Right cardiac atrium (tissue), 5 donors: Measurements from ENCODE around the gene PTPN3. TPM values are rescaled to one million over a fixed set of nuclear protein-coding genes. Genes with fewer than 3 reads are reported as not detected.
A peak's percentile ranks its signal among the peaks of the same experiment; 100 is the strongest.

Experiments used
- ATAC-seq, 2 donors: fragments of 200-7000 bp; cut with Tn5 transposase; one replicate each; pipeline versions ENCODE4 v1.8.0 to v1.9.1; 2020; ENCODE audit warnings: moderate library complexity in 2 of 2, mild to moderate bottlenecking in 1 of 2
- DNase-seq, 3 donors: peaks; one replicate each; pipeline ENCODE4 v3.0.0-alpha.2; 2020
- H3K27ac ChIP-seq: one replicate; pipeline ENCODE4 v1.5.1; 2013; ENCODE audit warnings: mild to moderate bottlenecking, low read length, control low read depth, moderate library complexity
- H3K27me3 ChIP-seq: one replicate; pipeline ENCODE4 v1.6.1; 2013; ENCODE audit not compliant: control insufficient read depth, insufficient read depth
- H3K4me1 ChIP-seq: one replicate; pipeline ENCODE4 v1.6.1; 2013; ENCODE audit warnings: low read length; ENCODE audit not compliant: control insufficient read depth, insufficient read depth
- H3K4me3 ChIP-seq: one replicate; pipeline ENCODE4 v1.5.1; 2013; ENCODE audit warnings: low read length, control low read depth
- H3K9me3 ChIP-seq: one replicate; pipeline ENCODE4 v1.6.1; 2013; ENCODE audit warnings: low read length; ENCODE audit not compliant: control insufficient read depth
- WGBS: extraction: QIAGEN DNeasy Blood & Tissue Kit; methylation state at CpG from one replicate; pipeline ENCODE4 v1.1.7; 2013; 5-methylcytosine and 5-hydroxymethylcytosine counted together
- intact Hi-C, 4 donors: fragments of 100-400 bp; cut with DNase I; formaldehyde crosslinking; loops; one replicate each; pipeline versions ENCODE4 v1.11.0 to v1.14.0; 2022 to 2023
- polyA plus RNA-seq: library from polyadenylated mRNA; stranded (reverse); fragments of 200-250 nt; gene quantifications from one replicate; pipeline ENCODE4 v1.2.3, GENCODE V29; 2013
- total RNA-seq, 4 donors: library from RNA; stranded (reverse); fragmentation: NEBNext Ultra II Directional; extraction: Animal tissue kit (Norgen Biotek cat#: 25700); gene quantifications; one replicate each; pipeline ENCODE4 v1.2.1, GENCODE V29; 2021
- donor health status: healthy with polysubstance abuse.
- donor health status: DM: no; HTN: yes; CAD: no.
- donor health status: DM: no; HTN: no; CAD: no.
- donor health status: DM: no; HTN: yes; CAD: no; lungs with severe emphysema.
- donor health status: DM: yes; HTN: yes; CAD: no.

PTPN3 gene
- total and polyA plus RNA-seq, 5 donors: 2.8 to 9.3 (median 5.8) TPM

- Histone ChIP-seq H3K4me3 (no peak overlapping the region), H3K4me1 (peaks cover 13% of the 10 kb centered on the region), H3K27me3 (no peaks in the 10 kb centered on the region), H3K27ac (peak overlapping the region; percentile 17), H3K9me3 (no peaks in the 10 kb centered on the region)
- ATAC-seq: no peak
- no peak for DNase-seq
- 81% methylated on average over 8 of the region's 8 CpGs for WGBS
- intact Hi-C loops: no loop called here
These were observed 21.4 kb downstream of the PTPN3 start for GRCh38 chr9:109476642-109477257.

- Histone ChIP-seq H3K27me3 (no peaks in the 10 kb centered on the region), H3K27ac (peak overlapping the region; percentile 41), H3K4me3 (no peak overlapping the region), H3K4me1 (peaks cover 13% of the 10 kb centered on the region), H3K9me3 (no peaks in the 10 kb centered on the region)
- ATAC-seq (peak; percentile 64 to 69), DNase-seq (peak in 2 of 3 donors; percentile 49 to 75)
- intact Hi-C loops: no loop called here
- 36% methylated on average over 7 of the region's 7 CpGs for WGBS
These were observed 22.6 kb downstream of the PTPN3 start for GRCh38 chr9:109475526-109475925.

GRCh38 chr9:109474944-109475343 lies 23.2 kb downstream of the PTPN3 start:
- Histone ChIP-seq H3K27me3 (no peaks in the 10 kb centered on the region), H3K9me3 (no peaks in the 10 kb centered on the region), H3K27ac (no peak overlapping the region), H3K4me3 (no peak overlapping the region), H3K4me1 (peaks cover 13% of the 10 kb centered on the region)
- DNase-seq (no peak), ATAC-seq (no peak)
- WGBS: 87% methylated on average over 2 of the region's 2 CpGs
- intact Hi-C loops: no loop called here

GRCh38 chr9:109474170-109474569 lies 23.9 kb downstream of the PTPN3 start:
- ATAC-seq (no peak), DNase-seq (no peak)
- intact Hi-C loops: no loop called here
- peaks cover 13% of the 10 kb centered on the region for H3K4me1 ChIP-seq
- no peaks in the 10 kb centered on the region for H3K9me3 ChIP-seq
- peak overlapping the region; percentile 60 for H3K27ac ChIP-seq
- WGBS: 90% methylated on average over 7 of the region's 7 CpGs
- no peak overlapping the region for H3K4me3 ChIP-seq
- no peaks in the 10 kb centered on the region for H3K27me3 ChIP-seq

- H3K27ac ChIP-seq: peak overlapping the region; percentile 61
- H3K4me3 ChIP-seq: no peak overlapping the region
- WGBS: 50% methylated on average over 7 of the region's 7 CpGs
- peaks cover 13% of the 10 kb centered on the region for H3K4me1 ChIP-seq
- intact Hi-C loops: no loop called here
- H3K9me3 ChIP-seq: no peaks in the 10 kb centered on the region
- DNase-seq (no peak), ATAC-seq (no peak)
- H3K27me3 ChIP-seq: no peaks in the 10 kb centered on the region
These were observed 24.8 kb downstream of the PTPN3 start for GRCh38 chr9:109473329-109473728.

- Histone ChIP-seq H3K4me1 (peaks cover 9% of the 10 kb centered on the region), H3K4me3 (no peak overlapping the region), H3K9me3 (no peaks in the 10 kb centered on the region), H3K27me3 (no peaks in the 10 kb centered on the region), H3K27ac (peak overlapping the region; percentile 73)
- peak in 1 of 2 donors; percentile 58 for ATAC-seq
- WGBS: 40% methylated on average over 5 of the region's 5 CpGs
- intact Hi-C loops: no loop called here
- DNase-seq: peak in 1 of 3 donors; percentile 24
These were observed 26.4 kb downstream of the PTPN3 start for GRCh38 chr9:109471475-109472393.

GRCh38 chr9:109469646-109470358 lies 28.3 kb downstream of the PTPN3 start:
- DNase-seq: peak; percentile 64 to 83 (median 72)
- Histone ChIP-seq H3K9me3 (no peaks in the 10 kb centered on the region), H3K4me1 (peaks cover 7% of the 10 kb centered on the region), H3K4me3 (no peak overlapping the region), H3K27me3 (no peaks in the 10 kb centered on the region), H3K27ac (no peak overlapping the region)
- WGBS: 47% methylated on average over 13 of the region's 13 CpGs
- ATAC-seq: peak; percentile 85 to 86
- intact Hi-C loops: no loop called here

GRCh38 chr9:109468927-109469326 lies 29.2 kb downstream of the PTPN3 start:
- intact Hi-C loops: no loop called here
- peaks cover 1% of the 10 kb centered on the region for H3K4me1 ChIP-seq
- ATAC-seq (no peak), DNase-seq (no peak)
- 94% methylated on average over 5 of the region's 5 CpGs for WGBS
- H3K4me3 ChIP-seq: no peak overlapping the region
- H3K27me3 ChIP-seq: no peaks in the 10 kb centered on the region
- H3K9me3 ChIP-seq: no peaks in the 10 kb centered on the region
- no peak overlapping the region for H3K27ac ChIP-seq

- no peaks in the 10 kb centered on the region for H3K27me3 ChIP-seq
- no peak for DNase-seq
- WGBS: 59% methylated on average over 2 of the region's 2 CpGs
- H3K9me3 ChIP-seq: no peaks in the 10 kb centered on the region
- H3K4me3 ChIP-seq: no peak overlapping the region
- H3K4me1 ChIP-seq: no peaks in the 10 kb centered on the region
- intact Hi-C loops: no loop called here
- peak in 1 of 2 donors; percentile 39 for ATAC-seq
- H3K27ac ChIP-seq: no peak overlapping the region
These were observed 30.2 kb downstream of the PTPN3 start for GRCh38 chr9:109467936-109468335.

GRCh38 chr9:109466623-109467590 lies 31.2 kb downstream of the PTPN3 start:
- H3K27ac ChIP-seq: no peak overlapping the region
- no peaks in the 10 kb centered on the region for H3K27me3 ChIP-seq
- H3K9me3 ChIP-seq: no peaks in the 10 kb centered on the region
- H3K4me1 ChIP-seq: no peaks in the 10 kb centered on the region
- DNase-seq: no peak
- H3K4me3 ChIP-seq: no peak overlapping the region
- intact Hi-C loops: no loop called here
- 83% methylated on average over 12 of the region's 12 CpGs for WGBS
- no peak for ATAC-seq
